H1 (cell line): ENCODE measurements around the gene TAB3. TPM values are rescaled to one million over a fixed set of nuclear protein-coding genes. Genes with fewer than 3 reads are reported as not detected.

ENCODE experiments used
- CTCF ChIA-PET: fragments of 300-600 bp; sonication (Branson Sonifier 250); formaldehyde crosslinking; loops from one replicate; lab custom pipeline; 2021; ENCODE audit not compliant: partially characterized antibody; lab: Charles Lee
- POLR2A ChIA-PET: fragments of 300-600 bp; sonication (Branson Sonifier 250); formaldehyde crosslinking; loops from one replicate; lab custom pipeline; 2021; ENCODE audit warnings: inconsistent platforms; ENCODE audit not compliant: partially characterized antibody; lab: Charles Lee
- DNase-seq, 2 experiments: peaks; one replicate each; pipeline versions ENCODE4 v3.0.0 to v3.0.0-alpha.2; 2010 to 2022; ENCODE audit warnings: low spot score in 2 of 2, low read depth in 1 of 2, mixed read lengths in 1 of 2
- FAIRE-seq: peaks from 2 replicates; lab custom pipeline; 2011; peaks lifted over from hg19 to GRCh38; lab: Jason Lieb, UNC
- H2AFZ ChIP-seq: 2 replicates; pipeline ENCODE4 v1.8.1; 2012; ENCODE audit warnings: low read length, inconsistent platforms
- H2AK5ac ChIP-seq: 2 replicates; pipeline ENCODE4 v1.6.1; 2013; ENCODE audit warnings: low read depth, low read length
- H2BK120ac ChIP-seq: replicated peaks from 2 replicates; pipeline ENCODE3; 2013; ENCODE audit warnings: low read depth, low read length, inconsistent platforms
- H2BK12ac ChIP-seq: 2 replicates; pipeline ENCODE4 v1.6.1; 2013; ENCODE audit warnings: low read depth, low read length
- H2BK15ac ChIP-seq: 2 replicates; pipeline ENCODE4 v1.6.1; 2013; ENCODE audit warnings: low read length
- H2BK20ac ChIP-seq: 2 replicates; pipeline ENCODE4 v1.6.1; 2013; ENCODE audit warnings: low read length
- H2BK5ac ChIP-seq: 2 replicates; pipeline ENCODE4 v1.6.1; 2013; ENCODE audit warnings: low read depth, low read length
- H3K14ac ChIP-seq: 2 replicates; pipeline ENCODE4 v1.6.1; 2013; ENCODE audit warnings: inconsistent platforms; ENCODE audit not compliant: insufficient read length
- H3K18ac ChIP-seq: 2 replicates; pipeline ENCODE4 v1.6.1; 2013; ENCODE audit warnings: low read length; ENCODE audit errors: extremely low read depth
- H3K23ac ChIP-seq: 2 replicates; pipeline ENCODE4 v1.6.1; 2013; ENCODE audit warnings: inconsistent platforms; ENCODE audit not compliant: insufficient read length
- H3K23me2 ChIP-seq: 2 replicates; pipeline ENCODE4 v1.6.1; 2013; ENCODE audit warnings: low read depth, low read length
- H3K27ac ChIP-seq: 2 replicates; pipeline ENCODE4 v1.6.1; 2011; ENCODE audit warnings: low read depth, low read length, inconsistent platforms
- H3K27me3 ChIP-seq, 4 experiments: replicated peaks in 1 of 4; 1 replicate in 1 of 4; 2 replicates in 3 of 4; pipeline versions ENCODE4 v1.6.1 to v1.8.1; 2011 to 2013; ENCODE audit warnings: low read length in 3 of 4, mild to moderate bottlenecking in 3 of 4, inconsistent platforms in 2 of 4, mixed read lengths in 2 of 4, moderate library complexity in 1 of 4; ENCODE audit not compliant: control insufficient read depth in 3 of 4, insufficient read depth in 3 of 4; ENCODE audit errors: extremely low read depth in 1 of 4
- H3K36me3 ChIP-seq, 4 experiments: 2 replicates each; pipeline versions ENCODE4 v1.6.1 to v1.8.1; 2011 to 2013; ENCODE audit warnings: mild to moderate bottlenecking in 4 of 4, low read length in 3 of 4, moderate library complexity in 2 of 4, control low read depth in 1 of 4, inconsistent platforms in 1 of 4; ENCODE audit not compliant: insufficient read depth in 4 of 4, control insufficient read depth in 2 of 4
- H3K4ac ChIP-seq: replicated peaks from 2 replicates; pipeline ENCODE3; 2013; ENCODE audit warnings: low read length, low read depth, mixed read lengths, inconsistent platforms; ENCODE audit not compliant: insufficient read length
- H3K4me1 ChIP-seq, 4 experiments: replicated peaks in 1 of 4; 1 replicate in 1 of 4; 2 replicates in 3 of 4; pipeline versions ENCODE4 v1.6.1 to v1.8.1; 2011 to 2013; ENCODE audit warnings: low read length in 3 of 4, inconsistent platforms in 2 of 4, mixed read lengths in 1 of 4; ENCODE audit not compliant: insufficient read depth in 4 of 4, control insufficient read depth in 3 of 4
- H3K4me2 ChIP-seq, 2 experiments: 2 replicates each; pipeline versions ENCODE4 v1.6.1 to v1.8.1; 2011 to 2013; ENCODE audit warnings: low read depth in 2 of 2, low read length in 2 of 2, control low read depth in 1 of 2, inconsistent platforms in 1 of 2, mild to moderate bottlenecking in 1 of 2; ENCODE audit not compliant: insufficient read depth in 1 of 2
- H3K4me3 ChIP-seq, 4 experiments: fragments of 200-600, 300-600 bp in 1 of 4; sonication (generic), shearing (Covaris generic), sonication (Bioruptor Twin) in 1 of 4; 2 replicates each; pipeline versions ENCODE4 v1.5.1 to v1.8.1; 2011 to 2016; ENCODE audit warnings: low read length in 4 of 4, low read depth in 3 of 4, control low read depth in 2 of 4, inconsistent platforms in 2 of 4, mild to moderate bottlenecking in 2 of 4, mixed read lengths in 1 of 4, moderate library complexity in 1 of 4; ENCODE audit not compliant: insufficient read depth in 2 of 4; ENCODE audit errors: extremely low read depth in 1 of 4
- H3K56ac ChIP-seq: replicated peaks from 2 replicates; pipeline ENCODE3; 2013; ENCODE audit warnings: low read depth, mild to moderate bottlenecking, mixed read lengths, low read length, inconsistent platforms; ENCODE audit not compliant: insufficient read length
- H3K79me1 ChIP-seq: 2 replicates; pipeline ENCODE4 v1.6.1; 2013; ENCODE audit warnings: low read depth, low read length, control low read depth
- H3K79me2 ChIP-seq, 2 experiments: 2 replicates each; pipeline versions ENCODE4 v1.6.1 to v1.8.1; 2012 to 2013; ENCODE audit warnings: low read length in 2 of 2, mild to moderate bottlenecking in 2 of 2, inconsistent platforms in 1 of 2; ENCODE audit not compliant: insufficient read depth in 2 of 2, control insufficient read depth in 1 of 2
- H3K9ac ChIP-seq, 4 experiments: replicated peaks in 1 of 4; 1 replicate in 1 of 4; 2 replicates in 3 of 4; pipeline versions ENCODE4 v1.6.1 to v1.8.1; 2011 to 2013; ENCODE audit warnings: low read depth in 3 of 4, low read length in 3 of 4, control low read depth in 2 of 4, mild to moderate bottlenecking in 2 of 4, moderate library complexity in 2 of 4, inconsistent platforms in 1 of 4; ENCODE audit errors: extremely low read depth in 1 of 4
- H3K9me3 ChIP-seq, 2 experiments: 2 replicates each; pipeline versions ENCODE4 v1.6.1 to v1.8.1; 2012 to 2013; ENCODE audit warnings: mild to moderate bottlenecking in 2 of 2, moderate library complexity in 2 of 2, control low read depth in 1 of 2, inconsistent platforms in 1 of 2, low read depth in 1 of 2, low read length in 1 of 2, mixed read lengths in 1 of 2; ENCODE audit not compliant: insufficient read depth in 2 of 2
- H4K20me1 ChIP-seq, 2 experiments: replicated peaks in 1 of 2; 2 replicates each; pipeline versions ENCODE3 to v1.8.1; 2011 to 2013; ENCODE audit warnings: inconsistent platforms in 2 of 2, low read length in 2 of 2, mild to moderate bottlenecking in 1 of 2; ENCODE audit not compliant: insufficient read depth in 2 of 2, control insufficient read depth in 1 of 2
- H4K5ac ChIP-seq: 2 replicates; pipeline ENCODE4 v1.6.1; 2013; ENCODE audit warnings: low read length, low read depth, mixed read lengths, inconsistent platforms; ENCODE audit not compliant: insufficient read length
- H4K8ac ChIP-seq: 2 replicates; pipeline ENCODE4 v1.8.0; 2013; ENCODE audit warnings: mild to moderate bottlenecking, moderate library complexity, low read length, inconsistent platforms; ENCODE audit not compliant: insufficient read depth; ENCODE audit errors: extremely low read depth
- H4K91ac ChIP-seq: replicated peaks from 2 replicates; pipeline ENCODE3; 2013; ENCODE audit warnings: low read length, mixed read lengths, inconsistent platforms; ENCODE audit not compliant: insufficient read length
- CBX5 ChIP-seq: fragments of 300-800, 300-1000 bp; sonication (generic); IDR thresholded peaks from 2 replicates; pipeline ENCODE4 v1.7.1; 2016; ENCODE audit warnings: antibody characterized with exemption, low read length, low read depth
- CBX8 ChIP-seq: fragments of 300-800, 300-1000 bp; sonication (generic); IDR thresholded peaks from 2 replicates; pipeline ENCODE4 v1.7.1; 2016; ENCODE audit warnings: low read depth, low read length, borderline replicate concordance
- GTF2F1 ChIP-seq: IDR thresholded peaks from 2 replicates; pipeline ENCODE4 v1.6.1; 2012; ENCODE audit warnings: low read depth, low read length, improper control_type of control experiment, borderline replicate concordance
- POLR2A ChIP-seq, 2 experiments: IDR thresholded peaks; 1 replicate in 1 of 2; 2 replicates in 1 of 2; pipeline ENCODE4 v1.6.1; 2011; ENCODE audit warnings: low read depth in 2 of 2, low read length in 2 of 2, mild to moderate bottlenecking in 2 of 2; ENCODE audit errors: control extremely low read depth in 1 of 2
- RAD21 ChIP-seq, 2 experiments: IDR thresholded peaks in 1 of 2; conservative IDR thresholded peaks in 1 of 2; 2 replicates each; pipeline ENCODE4 v1.6.1; 2011; ENCODE audit warnings: low read depth in 2 of 2, low read length in 2 of 2, improper control_type of control experiment in 1 of 2, inconsistent platforms in 1 of 2, mild to moderate bottlenecking in 1 of 2, moderate library complexity in 1 of 2
- RBBP5 ChIP-seq: IDR thresholded peaks from 2 replicates; pipeline ENCODE4 v1.7.1; 2012; ENCODE audit warnings: low read depth, mild to moderate bottlenecking, inconsistent platforms, low read length, moderate library complexity, borderline replicate concordance
- RXRA ChIP-seq: IDR thresholded peaks from 2 replicates; pipeline ENCODE4 v1.6.1; 2011; ENCODE audit warnings: low read depth, mild to moderate bottlenecking, low read length, moderate library complexity; ENCODE audit not compliant: insufficient read depth
- SIN3A ChIP-seq, 2 experiments: IDR thresholded peaks in 1 of 2; conservative IDR thresholded peaks in 1 of 2; 2 replicates each; pipeline ENCODE4 v1.6.1; 2011 to 2012; ENCODE audit warnings: low read length in 2 of 2, improper control_type of control experiment in 1 of 2, low read depth in 1 of 2, mild to moderate bottlenecking in 1 of 2
- SIX5 ChIP-seq: IDR thresholded peaks from 2 replicates; pipeline ENCODE4 v1.6.1; 2011; ENCODE audit warnings: mild to moderate bottlenecking, low read depth, low read length
- SP1 ChIP-seq: IDR thresholded peaks from 2 replicates; pipeline ENCODE4 v1.6.1; 2011; ENCODE audit warnings: low read depth, low read length
- TAF1 ChIP-seq: IDR thresholded peaks from 2 replicates; pipeline ENCODE4 v1.6.1; 2011; ENCODE audit warnings: mild to moderate bottlenecking, low read depth, low read length
- WGBS, 2 experiments: shearing (Covaris generic) in 1 of 2; methylation state at CpG; one replicate each; pipeline versions ENCODE4 v1.1.6 to v1.1.7; 2013 to 2015; ENCODE audit warnings: low lambda C conversion rate in 2 of 2, mixed read lengths in 2 of 2, inconsistent platforms in 1 of 2, low coverage in 1 of 2, missing lambda C conversion rate in 1 of 2; ENCODE audit not compliant: insufficient replicate concordance in 2 of 2, insufficient coverage in 1 of 2, insufficient read length in 1 of 2; ENCODE audit errors: extremely low coverage in 1 of 2, missing lambda C conversion rate in 1 of 2; 5-methylcytosine and 5-hydroxymethylcytosine counted together
- polyA plus RNA-seq, 7 experiments: library from polyadenylated mRNA; depleted of rRNA in 3 of 7; stranded (reverse) in 5 of 7; unstranded in 2 of 7; fragments of >200 nt in 5 of 7; fragments of 200-250 nt in 2 of 7; gene quantifications; 1 replicate in 5 of 7; 2 replicates in 1 of 7; 4 replicates in 1 of 7; pipeline versions ENCODE4 v1.2.1 to v1.2.3, GENCODE V29; 2011 to 2013; ENCODE audit warnings: missing spikeins in 2 of 7, mixed read lengths in 2 of 7
- total RNA-seq: library from RNA; stranded (reverse); fragmentation: NEBNext Ultra II Directional; extraction: Animal tissue kit (Norgen Biotek cat#: 25700); gene quantifications from 2 replicates; pipeline ENCODE4 v1.2.1, GENCODE V29; 2021

TAB3 gene
- total and polyA plus RNA-seq, 2 of the 8 experiments (the other 6 are each of a cell fraction or from before 2014, with no cell fraction given): 12.7 to 12.9 TPM

GRCh38 chrX:30787012-30787411, 102.0 kb downstream of the TAB3 start:
- Histone ChIP-seq H3K23me2 (no peaks in the 10 kb centered on the region), H3K4ac (no peak overlapping the region), H3K27ac (no peak overlapping the region), H2BK20ac (no peak overlapping the region), H3K9ac (no peak overlapping the region), H3K14ac (no peak overlapping the region), H2BK15ac (no peak overlapping the region), H3K23ac (no peak overlapping the region), H2AFZ (no peak overlapping the region), H3K4me1 (no peaks in the 10 kb centered on the region; a peak in 1 of 7 replicates), H2BK5ac (no peak overlapping the region), H2BK12ac (no peak overlapping the region), H3K27me3 (no peaks in the 10 kb centered on the region; a peak in 1 of 7 replicates), H4K20me1 (no peaks in the 10 kb centered on the region), H4K8ac (no peak overlapping the region), H2BK120ac (no peak overlapping the region), H3K56ac (no peak overlapping the region), H2AK5ac (no peak overlapping the region), H3K4me3 (no peak overlapping the region), H4K91ac (no peak overlapping the region), H3K36me3 (no peaks in the 10 kb centered on the region), H3K79me2 (no peaks in the 10 kb centered on the region), H3K79me1 (0 out of 2 replicates have a peak, but pooled peaks cover 3% of the 10 kb centered on the region), H3K9me3 (no peaks in the 10 kb centered on the region), H4K5ac (no peak overlapping the region), H3K4me2 (no peak overlapping the region), H3K18ac (no peak overlapping the region)
- TF ChIP-seq SIX5: no peak
- no peak for TF ChIP-seq RBBP5
- no peak for TF ChIP-seq CBX5
- no peak for TF ChIP-seq CBX8
- no peak for TF ChIP-seq POLR2A (IDR thresholded peaks at IDR 0.05; ENCODE audit: control extremely low read depth in 1 of 2, low read depth in 2 of 2, low read length in 2 of 2)
- TF ChIP-seq RAD21 (IDR thresholded peaks at IDR 0.05 in 1 of 2, conservative IDR thresholded peaks at IDR 0.05 in 1 of 2; ENCODE audit: low read depth in 2 of 2, low read length in 2 of 2): no peak
- TF ChIP-seq TAF1: no peak
- TF ChIP-seq RXRA: no peak
- no peak for TF ChIP-seq SP1
- no peak for TF ChIP-seq GTF2F1
- no peak for TF ChIP-seq SIN3A (conservative IDR thresholded peaks at IDR 0.05 in 1 of 2, IDR thresholded peaks at IDR 0.05 in 1 of 2; ENCODE audit: low read depth in 1 of 2, low read length in 2 of 2)
- no peak for FAIRE-seq
- ChIA-PET POLR2A (no interaction called here), CTCF (interaction anchor here (1.5 kb wide), 1 partner anchor 51 kb away, joined by 3 read pairs; no protein-coding TSS in a partner anchor)
- DNase-seq: no peak
- WGBS, 2 experiments: 100% methylated on average over 4 of the region's 9 CpGs; no CpG with 5 or more reads in 1 of the 2 experiments
